SK-N-SH (cell line): ENCODE results near the gene RAP1GAP. TPM values are rescaled to one million over a fixed set of nuclear protein-coding genes. Genes with fewer than 3 reads are reported as not detected.

Source experiments
- CTCF ChIA-PET: fragments of 300-600, 350-600 bp; formaldehyde crosslinking; extraction: SDS; loops from one replicate; lab custom pipeline; 2021; lab: Yijun Ruan, JAX
- POLR2A ChIA-PET: fragments of 350-600 bp; sonication (Branson Sonifier 250); formaldehyde crosslinking; extraction: SDS; loops from one replicate; lab custom pipeline; 2020; ENCODE audit warnings: antibody characterized with exemption, inconsistent platforms; lab: Yijun Ruan, JAX
- DNase-seq: peaks from one replicate; pipeline ENCODE4 v3.0.0; 2012
- H2AFZ ChIP-seq: fragments of 200-600 bp; sonication (generic); 2 replicates; pipeline ENCODE4 v1.8.1; 2016; ENCODE audit warnings: antibody characterized with exemption, mild to moderate bottlenecking, low read depth
- H3F3A ChIP-seq: fragments of 200-600 bp; sonication (generic); replicated peaks from 2 replicates; pipeline ENCODE3; 2016; ENCODE audit warnings: antibody characterized with exemption, mild to moderate bottlenecking; ENCODE audit not compliant: insufficient read depth
- H3K27ac ChIP-seq, 2 experiments: fragments of 200-500 bp in 1 of 2; fragments of 200-600 bp in 1 of 2; sonication (Bioruptor generic) in 1 of 2; sonication (generic), shearing (Covaris generic) in 1 of 2; 2 replicates each; pipeline versions ENCODE4 v1.5.1 to v1.6.1; 2014 to 2016; ENCODE audit warnings: low read depth in 2 of 2, inconsistent platforms in 1 of 2, low read length in 1 of 2, mild to moderate bottlenecking in 1 of 2, mixed read lengths in 1 of 2
- H3K27me3 ChIP-seq: fragments of 200-600 bp; sonication (generic), shearing (Covaris generic); 2 replicates; pipeline ENCODE4 v1.6.1; 2016; ENCODE audit warnings: mixed run types; ENCODE audit not compliant: insufficient read depth
- H3K36me3 ChIP-seq, 2 experiments: fragments of 200-500 bp in 1 of 2; fragments of 200-600 bp in 1 of 2; sonication (Bioruptor generic) in 1 of 2; sonication (generic) in 1 of 2; replicated peaks in 1 of 2; 2 replicates each; pipeline versions ENCODE3 to v1.5.1; 2014 to 2016; ENCODE audit warnings: low read length in 1 of 2, mild to moderate bottlenecking in 1 of 2; ENCODE audit not compliant: insufficient read depth in 2 of 2, control insufficient read depth in 1 of 2
- H3K4me1 ChIP-seq, 2 experiments: fragments of 200-500 bp in 1 of 2; fragments of 200-600 bp in 1 of 2; sonication (Bioruptor generic) in 1 of 2; sonication (generic), shearing (Covaris generic) in 1 of 2; 2 replicates each; pipeline versions ENCODE4 v1.5.1 to v1.6.1; 2014 to 2016; ENCODE audit warnings: low read depth in 1 of 2, low read length in 1 of 2, mixed run types in 1 of 2; ENCODE audit not compliant: insufficient read depth in 2 of 2, control insufficient read depth in 1 of 2
- H3K4me2 ChIP-seq: fragments of 200-600 bp; sonication (generic), shearing (Covaris generic); 2 replicates; pipeline ENCODE4 v1.6.1; 2017; ENCODE audit warnings: mixed run types
- H3K4me3 ChIP-seq, 2 experiments: fragments of 200-500 bp in 1 of 2; fragments of 200-600 bp in 1 of 2; sonication (Bioruptor generic) in 1 of 2; sonication (generic), shearing (Covaris generic) in 1 of 2; 2 replicates each; pipeline versions ENCODE4 v1.5.1 to v1.8.1; 2014 to 2016; ENCODE audit warnings: low read depth in 2 of 2, inconsistent platforms in 1 of 2, low read length in 1 of 2, mild to moderate bottlenecking in 1 of 2, mixed read lengths in 1 of 2, moderate library complexity in 1 of 2
- H3K79me2 ChIP-seq: fragments of 200-600 bp; sonication (generic); 2 replicates; pipeline ENCODE4 v1.8.1; 2017; ENCODE audit warnings: mild to moderate bottlenecking; ENCODE audit not compliant: insufficient read depth
- H3K9ac ChIP-seq: fragments of 200-600 bp; sonication (generic); 2 replicates; pipeline ENCODE4 v1.6.1; 2017; ENCODE audit warnings: mixed run types
- H3K9me2 ChIP-seq: fragments of 200-600 bp; sonication (generic); 2 replicates; pipeline ENCODE4 v1.6.1; 2017; ENCODE audit warnings: mixed run types
- H3K9me3 ChIP-seq: fragments of 200-600 bp; sonication (generic); 2 replicates; pipeline ENCODE4 v1.6.1; 2017; ENCODE audit warnings: mixed run types, mild to moderate bottlenecking, moderate library complexity
- H4K20me1 ChIP-seq: fragments of 200-600 bp; sonication (generic); 2 replicates; pipeline ENCODE4 v1.6.1; 2017; ENCODE audit warnings: mild to moderate bottlenecking, mixed run types; ENCODE audit not compliant: insufficient read depth
- CTCF ChIP-seq: fragments of 200-600 bp; sonication (generic); IDR thresholded peaks from 2 replicates; pipeline ENCODE4 v1.6.1; 2017; ENCODE audit warnings: antibody characterized with exemption, mild to moderate bottlenecking, moderate library complexity
- EP300 ChIP-seq, 2 experiments: IDR thresholded peaks; 2 replicates each; pipeline versions ENCODE4 v1.4.0 to v1.6.1; 2012; ENCODE audit warnings: borderline replicate concordance in 1 of 2, low read depth in 1 of 2, low read length in 1 of 2
- EZH2phosphoT487 ChIP-seq: fragments of 200-600 bp; sonication (generic); IDR thresholded peaks from 2 replicates; pipeline ENCODE4 v1.6.1; 2017; ENCODE audit warnings: low read depth, mixed run types, mild to moderate bottlenecking, antibody characterized with exemption, moderate library complexity, borderline replicate concordance
- FOSL2 ChIP-seq: IDR thresholded peaks from 2 replicates; pipeline ENCODE4 v1.4.0; 2012; ENCODE audit warnings: low read depth, mild to moderate bottlenecking, moderate library complexity, borderline replicate concordance
- FOXJ3 ChIP-seq: sonication (generic); formaldehyde crosslinking; IDR thresholded peaks from 2 replicates; pipeline ENCODE4 v1.5.1; 2020; ENCODE audit warnings: mild to moderate bottlenecking, missing genetic modification reagents
- FOXM1 ChIP-seq: IDR thresholded peaks from 2 replicates; pipeline ENCODE4 v1.4.0; 2012; ENCODE audit warnings: low read depth, mild to moderate bottlenecking
- GABPA ChIP-seq: IDR thresholded peaks from 2 replicates; pipeline ENCODE4 v1.4.0; 2012; ENCODE audit warnings: low read depth, mild to moderate bottlenecking
- GATA2 ChIP-seq: sonication (generic); formaldehyde crosslinking; IDR thresholded peaks from 2 replicates; pipeline ENCODE4 v1.5.0; 2020; ENCODE audit warnings: mild to moderate bottlenecking, missing genetic modification reagents
- MAX ChIP-seq: IDR thresholded peaks from 2 replicates; pipeline ENCODE4 v1.4.0; 2012; ENCODE audit warnings: low read depth
- MEF2A ChIP-seq: IDR thresholded peaks from 2 replicates; pipeline ENCODE4 v1.4.0; 2012; ENCODE audit warnings: low read depth, borderline replicate concordance
- MXI1 ChIP-seq: IDR thresholded peaks from 2 replicates; pipeline ENCODE4 v1.6.1; 2012; ENCODE audit warnings: mild to moderate bottlenecking, low read depth, low read length, improper control_type of control experiment
- PBX3 ChIP-seq: IDR thresholded peaks from 2 replicates; pipeline ENCODE4; 2012
- RXRA ChIP-seq: IDR thresholded peaks from 2 replicates; pipeline ENCODE4 v1.4.0; 2012; ENCODE audit warnings: low read depth, mild to moderate bottlenecking, borderline replicate concordance
- TCF12 ChIP-seq: IDR thresholded peaks from 2 replicates; pipeline ENCODE4 v1.4.0; 2012
- YY1 ChIP-seq: IDR thresholded peaks from 2 replicates; pipeline ENCODE4 v1.4.0; 2012; ENCODE audit warnings: low read depth, mild to moderate bottlenecking
- WGBS: methylation state at CpG from one replicate; pipeline ENCODE4 v1.1.6; 2017; ENCODE audit warnings: low lambda C conversion rate; 5-methylcytosine and 5-hydroxymethylcytosine counted together
- polyA plus RNA-seq, 3 experiments: library from polyadenylated mRNA; depleted of rRNA; stranded (reverse); fragments of >200 nt; gene quantifications; 2 replicates each; pipeline ENCODE4 v1.2.3, GENCODE V29; 2012
- TF ChIP-seq, protein P1 (sequence below): IDR thresholded peaks from 2 replicates; pipeline ENCODE4 v1.4.0; 2012; ENCODE audit warnings: low read depth, borderline replicate concordance

The RAP1GAP gene
- polyA plus RNA-seq, 1 of the 3 experiments (the other 2 are of a cell fraction), result 0.99 TPM

DNA sequence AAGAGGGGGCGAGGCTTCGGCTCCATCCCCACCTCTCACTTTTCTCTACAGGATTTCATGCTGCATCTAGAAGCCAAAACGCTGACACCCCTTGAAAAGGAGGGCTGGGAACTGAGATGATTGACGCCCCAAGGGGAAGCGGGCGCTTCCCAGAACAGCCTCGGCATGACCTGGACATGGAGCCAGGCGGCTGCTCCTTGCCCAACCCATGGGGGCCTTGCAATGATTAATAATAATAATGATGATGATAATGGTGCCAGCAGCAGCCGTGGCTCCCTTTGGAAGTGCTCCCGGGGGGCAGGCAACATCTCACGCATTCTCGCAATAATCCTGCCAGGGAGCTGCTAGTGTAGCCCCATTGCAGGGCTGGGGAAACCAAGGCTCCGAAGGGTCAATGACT is 78.2 kb downstream of the RAP1GAP start:
- TF ChIP-seq RXRA (no peak), PBX3 (no peak), MAX (no peak), MXI1 (no peak), FOSL2 (no peak), GATA2 (CRISPR knock-in tag) (no peak), GABPA (no peak), MEF2A (no peak), FOXM1 (no peak), CTCF (no peak)
- TF ChIP-seq, protein P1, sequence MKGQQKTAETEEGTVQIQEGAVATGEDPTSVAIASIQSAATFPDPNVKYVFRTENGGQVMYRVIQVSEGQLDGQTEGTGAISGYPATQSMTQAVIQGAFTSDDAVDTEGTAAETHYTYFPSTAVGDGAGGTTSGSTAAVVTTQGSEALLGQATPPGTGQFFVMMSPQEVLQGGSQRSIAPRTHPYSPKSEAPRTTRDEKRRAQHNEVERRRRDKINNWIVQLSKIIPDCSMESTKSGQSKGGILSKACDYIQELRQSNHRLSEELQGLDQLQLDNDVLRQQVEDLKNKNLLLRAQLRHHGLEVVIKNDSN, result no peak
- TF ChIP-seq, all 33 proteins: peak for 0
- WGBS, result 83% methylated on average over 9 of the region's 13 CpGs
- Histone ChIP-seq H3F3A (no peaks in the 10 kb centered on the region), H3K79me2 (no peaks in the 10 kb centered on the region), H3K27ac (no peak overlapping the region), H3K36me3 (no peaks in the 10 kb centered on the region), H2AFZ (no peak overlapping the region), H3K4me1 (peaks cover 2 to 28% of the 10 kb centered on the region in 2 experiments; a peak in 2 of 4 replicates), H3K4me2 (no peak overlapping the region), H3K9me2 (no peaks in the 10 kb centered on the region), H3K27me3 (no peaks in the 10 kb centered on the region), H3K4me3 (no peak overlapping the region), H4K20me1 (no peaks in the 10 kb centered on the region), H3K9ac (no peak overlapping the region), H3K9me3 (no peaks in the 10 kb centered on the region)
- no peak for DNase-seq
- ChIA-PET CTCF (interaction anchor here (1.5 to 1.7 kb wide), 2 partner anchors 16 to 69 kb away, joined by 5 read pairs; no protein-coding TSS in a partner anchor), POLR2A (interaction anchor here (0.6 kb wide), 1 partner anchor 25 kb away, joined by 3 read pairs; no protein-coding TSS in a partner anchor)

- WGBS, result 56% methylated on average over 4 of the region's 23 CpGs
- Histone ChIP-seq H2AFZ (no peak overlapping the region), H4K20me1 (no peaks in the 10 kb centered on the region), H3K9ac (no peak overlapping the region), H3K27ac (no peak overlapping the region; a peak in 1 of 4 replicates), H3K27me3 (no peaks in the 10 kb centered on the region), H3K4me1 (peaks cover 2 to 28% of the 10 kb centered on the region in 2 experiments; a peak in 2 of 4 replicates), H3K9me2 (no peaks in the 10 kb centered on the region), H3K36me3 (no peaks in the 10 kb centered on the region), H3K4me2 (no peak overlapping the region), H3F3A (no peaks in the 10 kb centered on the region), H3K4me3 (no peak overlapping the region), H3K79me2 (no peaks in the 10 kb centered on the region), H3K9me3 (no peaks in the 10 kb centered on the region)
- ChIA-PET CTCF (interaction anchor here (1.5 to 1.7 kb wide), 2 partner anchors 15 to 70 kb away, joined by 5 read pairs; no protein-coding TSS in a partner anchor), POLR2A (no interaction called here)
- TF ChIP-seq EZH2phosphoT487, result no peak
- TF ChIP-seq FOXJ3 (CRISPR knock-in tag), result peak; percentile 58
- TF ChIP-seq EP300 (IDR thresholded peaks at IDR 0.05; ENCODE audit: borderline replicate concordance in 1 of 2, low read depth in 1 of 2, low read length in 1 of 2), result no peak; a peak in 1 of 4 replicates
- TF ChIP-seq YY1, result no peak
- peak; percentile 8; the same call in 1 of the 2 replicates for TF ChIP-seq TCF12
- DNase-seq, result peak; percentile 84
These were observed 78.9 kb downstream of the RAP1GAP start for GRCh38 chr1:21590126-21590880.
